Tongue (tissue), 2 donors: ENCODE results near the gene CA10. TPM values are rescaled to one million over a fixed set of nuclear protein-coding genes. Genes with fewer than 3 reads are reported as not detected.

ENCODE experiments used
- DNase-seq: peaks from one replicate; pipeline ENCODE4 v3.0.0-alpha.2; 2015
- total RNA-seq: library from RNA; depleted of rRNA; stranded (reverse); fragments of >200 nt; gene quantifications from one replicate; pipeline ENCODE4 v1.2.3, GENCODE V29; 2014

Gene CA10
- total RNA-seq, 1 donor from 2014 or later: 1.2 TPM

DNA sequence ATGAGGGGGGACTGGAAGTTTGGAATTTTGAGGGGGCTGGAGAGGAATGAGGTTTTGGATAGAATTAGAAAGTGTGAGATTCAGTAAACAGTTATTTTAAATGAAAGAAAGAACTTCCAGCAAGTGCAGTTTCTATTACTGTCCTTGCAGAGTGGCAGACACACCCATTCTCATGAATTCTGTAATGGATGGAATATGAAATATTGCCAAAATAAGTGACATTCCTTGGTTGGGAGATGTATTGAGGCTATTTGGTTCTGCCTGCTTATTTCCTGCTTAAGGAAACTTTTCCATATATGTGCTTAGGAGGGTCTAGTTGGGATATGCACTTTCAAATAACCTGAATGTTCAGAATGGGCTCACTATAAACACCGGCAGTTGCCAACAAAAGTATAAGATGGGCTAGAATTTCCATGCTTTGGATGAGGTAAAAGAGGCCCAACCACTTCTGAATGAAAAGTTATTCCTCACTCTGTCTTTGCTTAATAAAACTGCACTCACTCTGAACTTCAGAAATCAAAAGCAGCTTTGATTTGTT is 434.4 kb downstream of the CA10 start:
- no peak for DNase-seq

DNA sequence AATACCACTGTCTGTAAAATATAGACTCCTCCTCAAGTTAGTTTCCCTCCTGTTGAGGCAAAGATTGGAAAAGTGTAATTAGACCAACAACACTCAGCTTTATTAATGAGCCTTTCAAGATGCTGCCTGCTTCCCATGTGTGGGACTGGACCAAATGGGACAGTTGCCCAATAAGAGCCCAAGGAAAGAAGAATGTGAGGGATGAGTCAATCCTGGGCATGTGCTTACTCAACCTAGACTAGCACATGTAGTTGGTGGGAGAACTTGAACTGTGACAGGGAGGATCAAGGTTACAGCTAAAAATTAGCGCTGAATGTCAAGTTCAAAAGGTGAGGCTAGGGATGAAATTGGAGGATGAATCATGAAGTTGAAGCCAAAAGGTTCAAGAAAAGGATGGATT is 435.5 kb downstream of the CA10 start:
- no peak for DNase-seq

DNA sequence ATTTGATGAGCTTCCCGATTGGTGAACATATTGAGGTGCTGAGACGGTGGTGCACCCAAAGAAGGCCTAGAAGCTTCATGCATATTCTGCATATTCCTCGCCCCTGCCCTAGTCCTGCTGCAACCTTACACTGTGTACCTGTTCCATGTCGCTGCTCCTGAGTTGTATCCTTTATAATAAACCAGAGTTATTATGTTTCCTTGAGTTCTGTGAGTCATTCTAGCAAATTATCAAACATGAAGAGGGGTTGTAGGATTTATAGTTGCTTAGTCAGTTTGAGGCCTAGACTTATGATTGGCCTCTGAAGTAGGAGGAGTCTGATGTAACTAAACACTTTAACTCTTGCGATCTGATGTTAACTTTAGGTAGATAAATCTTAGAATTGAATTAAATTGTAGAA is 436.8 kb downstream of the CA10 start:
- no peak for DNase-seq

DNA sequence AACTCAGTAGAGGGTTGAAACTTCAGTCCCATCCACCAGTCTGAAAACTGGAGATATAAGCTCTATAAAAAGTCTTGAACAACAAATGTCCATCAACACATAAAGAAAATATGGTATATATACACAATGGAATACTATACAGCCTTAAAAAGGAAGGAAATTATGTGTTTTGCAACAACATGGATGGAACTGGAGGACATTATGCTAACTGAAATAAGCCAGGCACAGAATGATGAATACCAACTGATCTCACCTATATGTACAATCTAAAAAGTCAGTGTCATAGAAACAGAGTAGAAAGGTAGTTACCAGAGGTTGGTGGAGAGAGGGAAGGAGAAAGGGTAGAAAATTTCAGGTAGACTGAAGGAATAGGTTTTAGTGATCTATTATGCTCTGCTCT is 438.1 kb downstream of the CA10 start:
- DNase-seq: no peak

DNA sequence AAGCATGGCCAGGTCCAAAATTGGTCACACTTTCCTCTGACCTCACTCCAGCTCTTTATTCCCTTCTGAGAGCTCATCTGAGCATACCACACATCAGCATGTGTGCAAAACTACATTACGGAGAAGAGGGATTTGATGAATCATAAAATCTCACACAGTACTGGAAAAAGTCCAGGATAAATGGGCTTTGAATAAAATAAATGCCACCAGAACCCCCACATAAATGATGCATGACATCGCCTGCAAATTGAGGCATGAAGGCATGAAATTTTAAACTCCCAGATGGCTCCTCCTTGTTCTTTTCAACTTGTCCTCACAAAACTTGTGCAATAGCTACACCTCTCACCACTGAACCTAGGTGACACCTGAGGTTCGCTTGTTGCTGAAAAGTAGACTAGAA is 439.5 kb downstream of the CA10 start:
- DNase-seq: peak; percentile 71

DNA sequence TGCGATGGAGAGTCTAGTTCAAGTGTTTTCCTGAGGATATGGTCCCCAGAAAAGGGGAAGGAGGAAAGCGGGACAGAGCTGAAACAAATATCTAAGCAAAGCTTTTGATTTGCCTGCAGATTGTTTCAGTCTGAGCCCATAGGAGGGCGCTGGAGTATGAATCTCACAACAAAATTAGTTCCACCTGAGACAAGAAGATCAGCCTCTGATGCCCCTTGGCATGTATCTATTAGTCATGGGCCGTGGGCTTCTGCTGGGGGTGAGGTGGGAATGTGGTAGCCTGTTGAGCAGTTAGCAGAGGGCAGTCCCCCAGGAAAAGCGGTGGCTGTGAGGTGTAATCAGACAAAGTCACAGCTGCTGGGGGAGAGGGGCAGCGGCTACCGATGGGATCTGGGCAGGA is 446.9 kb downstream of the CA10 start:
- DNase-seq: no peak

DNA sequence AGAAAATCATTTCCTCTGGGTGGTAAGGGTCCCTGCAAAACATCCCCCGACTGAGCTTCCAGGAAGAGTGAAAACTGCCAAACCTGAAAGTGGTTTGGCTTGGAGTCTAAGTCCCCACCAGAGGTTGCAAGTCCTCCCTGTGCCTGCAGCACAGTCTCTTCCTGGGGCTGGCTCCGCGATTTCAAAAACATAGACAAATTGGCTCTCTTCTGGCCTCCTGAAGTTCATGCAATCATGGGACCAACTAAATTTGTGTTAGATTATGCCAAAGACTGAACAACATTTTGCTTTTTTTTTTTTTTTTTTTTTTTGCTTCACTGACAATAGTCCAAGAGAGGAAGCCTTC is 447.9 kb downstream of the CA10 start:
- DNase-seq: no peak

DNA sequence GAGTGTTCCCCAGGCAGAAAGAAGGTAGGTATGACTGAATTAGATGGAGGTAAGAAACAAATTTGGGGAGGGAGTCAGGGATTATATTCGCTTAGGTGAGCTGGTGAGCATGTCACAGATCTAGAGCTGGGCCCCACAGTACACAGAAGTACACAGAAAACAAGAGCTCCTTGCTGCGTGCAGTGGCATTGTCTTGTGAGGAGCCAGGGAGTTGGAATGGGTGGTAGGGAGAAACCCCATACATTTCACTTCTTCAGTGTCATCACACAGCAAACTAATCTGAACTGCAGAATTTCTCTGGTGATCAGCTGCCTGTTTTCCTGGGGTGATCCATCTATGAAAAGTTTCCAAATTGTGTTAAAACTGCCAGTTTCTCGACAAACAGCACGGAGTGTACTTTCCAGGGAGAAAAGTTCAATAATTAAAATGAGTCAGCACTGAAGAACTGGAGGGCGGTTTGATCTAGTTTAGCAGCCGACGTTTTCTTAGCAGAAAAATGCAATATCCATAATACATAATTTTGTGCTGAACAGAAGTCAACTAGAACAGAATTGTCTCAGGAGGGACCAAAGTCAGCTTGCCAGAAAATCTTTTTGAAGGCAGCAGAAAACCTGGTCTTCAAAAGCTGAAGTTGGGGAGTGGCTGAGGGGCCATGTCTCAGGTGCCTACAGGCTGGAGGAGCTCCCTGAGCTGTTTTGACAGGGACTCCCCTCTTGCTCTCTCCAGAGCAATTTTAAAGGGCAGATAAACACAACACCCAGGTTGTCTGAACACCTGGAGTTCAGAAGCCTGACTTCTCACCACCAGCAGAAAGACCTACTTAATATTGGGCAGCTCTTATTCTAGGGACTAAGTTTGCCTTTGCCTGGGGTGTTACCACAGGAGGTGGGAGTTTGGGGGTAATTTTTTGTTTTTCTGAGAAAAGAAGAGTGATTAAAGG is 448.6 kb downstream of the CA10 start:
- peak; percentile 43 for DNase-seq

DNA sequence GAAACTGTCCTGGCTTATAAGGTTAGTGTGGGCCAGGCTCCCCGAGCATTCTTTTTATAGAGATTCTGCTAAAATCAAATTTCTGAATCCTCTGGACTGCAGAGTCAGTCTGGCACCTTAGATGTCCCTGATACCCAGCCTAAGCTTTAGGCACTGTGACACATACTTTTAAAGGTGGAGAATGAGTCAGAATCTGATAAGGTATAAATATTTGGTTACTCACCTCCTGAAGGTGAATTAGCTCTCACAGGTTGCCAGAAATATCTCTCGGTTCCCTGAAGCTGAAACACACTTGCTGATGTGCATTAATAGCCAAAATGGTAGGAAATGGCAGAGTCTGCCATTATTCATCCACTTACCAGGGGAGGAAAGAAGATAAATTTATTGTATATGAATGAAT is 451.3 kb downstream of the CA10 start:
- no peak for DNase-seq

DNA sequence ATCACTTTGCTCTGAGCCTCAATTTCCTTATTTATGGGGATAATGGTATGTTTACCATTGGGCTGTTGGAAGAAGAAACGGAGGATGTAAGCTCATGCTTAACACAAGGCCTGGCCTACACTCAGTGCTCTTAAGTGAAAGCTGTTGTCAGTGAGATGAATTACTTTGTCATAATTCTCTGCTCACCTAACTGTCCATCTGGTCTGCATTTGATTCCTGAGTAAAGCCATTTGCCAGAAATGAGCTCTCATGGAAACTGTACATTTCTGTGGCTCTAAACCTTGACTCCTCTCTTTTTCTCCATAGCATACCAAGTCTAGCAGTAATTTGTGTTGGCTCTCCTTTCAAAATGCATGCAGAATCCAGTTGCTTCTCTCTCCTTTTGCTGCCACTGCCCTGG is 452.4 kb downstream of the CA10 start:
- DNase-seq: peak; percentile 41

DNA sequence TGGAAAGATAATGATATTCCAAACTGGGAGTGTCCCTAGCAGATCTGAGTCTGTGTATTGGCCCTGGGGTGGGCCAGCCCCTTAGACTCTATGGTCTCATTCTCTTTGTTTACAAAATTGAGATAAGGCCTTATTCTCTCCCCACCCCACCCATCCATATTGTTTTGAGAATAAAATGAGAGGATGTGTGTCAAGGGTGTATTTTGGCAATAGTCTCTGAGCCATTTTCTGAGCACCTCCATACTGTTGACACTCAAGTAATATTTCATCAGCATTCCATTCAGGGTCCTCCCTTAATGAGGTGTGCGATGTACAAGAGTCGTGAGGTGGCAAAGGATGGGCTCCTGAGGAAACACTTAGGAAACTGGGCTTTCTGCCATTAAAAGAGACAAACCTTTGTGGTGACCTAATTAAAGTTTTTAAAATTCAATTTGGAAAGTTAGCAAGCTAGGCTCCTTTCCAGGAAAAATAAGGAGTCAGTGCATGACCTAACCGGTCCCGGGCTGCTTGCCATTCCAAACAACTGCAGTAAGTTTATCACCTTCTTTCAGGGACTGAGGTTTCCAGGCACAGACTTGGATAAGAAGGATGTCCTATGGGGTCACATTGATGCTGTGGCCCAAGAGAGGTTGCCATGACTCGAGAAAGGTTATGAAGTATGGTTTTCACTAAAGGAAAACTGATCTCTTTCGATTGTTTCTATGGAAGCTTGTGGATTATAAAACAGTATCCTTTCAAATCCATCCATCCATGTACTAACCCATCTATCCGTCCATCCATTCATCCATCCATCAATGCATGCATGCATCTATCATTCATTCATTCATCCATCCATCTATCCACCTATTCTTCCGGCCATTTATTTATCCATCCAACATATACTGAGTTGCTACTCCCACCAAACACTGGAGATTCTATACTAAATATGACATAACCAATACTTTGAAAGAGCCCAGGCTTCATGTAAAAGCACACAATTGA is 454.9 kb downstream of the CA10 start:
- DNase-seq: peak; percentile 52

DNA sequence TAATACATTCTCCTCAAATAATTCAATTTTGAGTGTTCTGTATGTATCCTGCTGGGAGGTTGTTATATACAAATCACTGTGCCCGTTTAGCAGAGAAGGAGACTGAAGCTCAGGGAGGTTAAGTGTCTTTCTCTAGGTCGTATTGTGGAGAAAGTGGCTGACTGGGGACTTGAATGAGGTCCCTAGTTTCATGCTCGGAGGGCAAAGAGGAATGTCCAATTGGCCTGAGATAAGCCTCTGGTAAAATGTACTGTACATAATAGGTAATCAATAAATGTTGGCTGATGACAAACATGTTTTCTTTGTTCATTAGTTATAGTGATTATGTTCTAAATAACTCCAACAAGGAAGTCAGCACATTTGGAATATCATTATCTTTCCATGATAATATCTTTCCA is 455.6 kb downstream of the CA10 start:
- DNase-seq: no peak

DNA sequence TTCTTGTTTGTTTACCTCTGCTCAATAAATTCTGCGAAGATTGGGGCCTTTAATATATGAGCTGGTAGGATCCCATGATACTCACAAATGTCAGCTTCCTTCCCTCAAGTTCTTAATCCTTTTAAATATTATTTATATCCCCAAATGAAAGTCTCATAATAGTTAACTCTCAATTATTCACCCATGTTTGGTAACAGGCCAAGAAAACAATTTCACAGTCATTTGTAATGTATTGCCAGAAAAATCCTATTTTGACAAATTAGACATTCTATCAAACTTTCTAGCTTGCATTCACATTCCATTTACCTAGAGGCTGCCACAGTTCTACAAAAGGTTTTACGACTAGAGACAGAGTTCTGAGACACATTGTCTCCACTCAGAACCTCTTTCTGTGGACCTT is 457.0 kb downstream of the CA10 start:
- no peak for DNase-seq

DNA sequence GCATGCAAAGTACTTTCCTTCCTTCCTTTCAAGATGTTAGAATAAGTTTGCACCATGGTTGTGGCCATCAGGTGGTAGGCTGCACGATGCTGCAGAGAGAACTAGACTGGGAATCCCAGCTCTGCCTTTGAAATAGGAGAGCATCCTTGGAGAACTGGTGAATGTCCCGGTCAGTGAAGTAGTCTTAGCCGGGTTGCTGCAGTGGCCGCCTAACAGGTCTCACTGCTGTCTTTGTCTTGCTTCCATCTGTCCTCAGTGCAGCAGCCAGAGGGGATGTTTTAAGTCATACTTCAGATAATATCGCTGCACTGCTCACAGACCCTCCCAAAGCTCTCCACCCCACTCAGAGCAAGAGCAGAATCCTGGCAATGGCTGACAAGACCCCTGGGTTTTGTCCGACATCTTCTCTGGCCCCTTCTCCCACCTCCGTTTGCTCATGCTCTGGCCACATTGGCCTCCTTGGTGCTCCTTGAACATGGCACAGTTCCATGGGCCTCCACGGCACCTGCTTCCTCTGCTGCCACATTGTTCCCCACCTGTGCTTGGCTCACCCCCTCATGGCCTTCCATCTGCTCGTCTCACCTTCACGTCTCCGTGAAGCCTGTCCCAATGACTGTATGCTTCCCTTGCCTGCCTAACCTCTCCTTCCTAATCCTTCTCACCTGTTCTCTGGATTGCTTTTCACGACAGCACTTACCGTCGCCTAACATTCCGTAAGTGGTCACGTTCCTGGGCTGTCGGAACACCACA is 458.3 kb downstream of the CA10 start:
- no peak for DNase-seq

DNA sequence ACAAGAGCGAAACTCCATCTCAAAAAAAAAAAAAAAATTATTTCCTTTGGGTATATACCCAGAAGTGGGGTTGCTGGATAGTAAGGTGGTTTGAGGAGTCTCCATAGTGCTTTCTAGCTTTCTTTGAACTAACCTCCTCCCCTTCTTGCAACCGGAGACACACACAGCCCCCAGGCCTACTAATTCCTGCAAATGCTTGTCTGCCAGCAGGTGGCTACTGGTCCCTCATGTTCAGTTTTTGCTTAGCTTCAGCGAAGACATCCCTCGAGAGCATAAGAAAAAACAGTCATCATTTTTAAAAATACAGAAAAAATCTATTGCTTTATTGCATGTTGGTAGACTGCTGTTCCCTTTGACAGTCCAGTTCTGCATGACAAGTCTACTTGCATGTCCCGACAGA is 459.2 kb downstream of the CA10 start:
- no peak for DNase-seq

DNA sequence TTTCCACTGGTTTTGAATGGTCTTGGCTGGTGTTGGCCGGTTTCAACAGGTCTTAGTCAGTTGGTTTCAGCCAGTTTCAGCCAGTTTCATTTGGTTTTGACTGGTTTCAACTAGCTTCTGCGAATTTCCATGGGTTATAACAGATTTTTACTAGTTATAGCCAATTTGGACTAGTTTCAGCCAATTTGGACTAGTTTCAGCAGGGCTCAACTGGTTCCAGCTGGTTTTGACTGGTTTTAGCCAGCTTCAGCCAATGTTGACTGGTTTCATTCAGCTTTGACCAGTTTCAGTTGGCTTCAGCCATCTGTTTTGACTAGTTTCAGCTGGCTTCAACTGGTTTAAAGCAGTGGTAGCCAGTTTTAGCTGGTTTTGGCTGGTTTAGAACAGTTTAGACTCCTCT is 465.6 kb downstream of the CA10 start:
- no peak for DNase-seq

DNA sequence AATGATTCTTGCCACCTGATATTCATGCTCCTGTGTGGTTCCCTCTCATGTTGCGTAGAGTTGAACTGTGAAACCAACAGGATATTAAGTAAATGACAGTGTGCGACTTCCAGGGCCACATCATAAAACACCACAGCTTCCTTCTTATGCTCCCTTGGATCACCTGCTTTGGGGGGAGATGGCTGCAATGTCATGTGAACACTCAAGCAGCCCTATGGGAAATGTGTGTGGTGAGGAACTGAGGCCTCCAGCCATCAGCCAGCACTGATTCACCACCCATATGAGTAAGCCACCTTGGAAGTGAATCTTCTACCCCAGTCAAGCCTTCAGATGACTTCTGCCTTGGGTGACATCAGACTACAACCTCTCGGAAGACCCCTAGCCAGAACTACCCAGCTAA is 470.6 kb downstream of the CA10 start:
- DNase-seq: no peak

DNA sequence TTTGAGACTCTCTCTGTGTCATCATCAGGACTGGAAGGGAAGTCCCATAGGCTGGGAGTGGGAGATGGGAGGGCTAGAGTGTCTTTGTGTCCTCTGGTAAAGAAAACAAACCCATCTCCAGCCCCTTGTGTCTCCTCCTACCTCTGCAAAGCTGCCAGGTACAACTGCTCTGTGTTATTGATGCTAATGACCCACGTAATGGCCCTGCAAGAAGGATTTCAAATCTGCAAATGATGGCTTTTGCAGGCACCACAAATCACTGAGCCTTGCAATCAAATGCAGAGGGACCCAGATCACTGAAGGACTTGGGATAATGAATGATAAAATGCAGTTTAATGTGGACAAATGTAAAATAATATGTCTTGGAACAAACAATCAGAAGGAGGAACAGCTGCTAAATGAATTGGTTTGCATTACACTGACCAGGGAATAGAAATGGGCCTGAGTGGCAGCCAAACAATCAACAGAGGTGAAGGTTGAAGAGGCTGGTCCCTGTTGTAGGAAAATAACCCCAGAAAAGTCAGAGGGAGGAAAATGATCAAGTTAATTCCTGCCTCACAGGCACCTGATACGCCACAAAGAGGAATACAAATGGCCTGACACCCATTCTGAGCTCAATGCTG is 473.1 kb downstream of the CA10 start:
- peak; percentile 32 for DNase-seq

DNA sequence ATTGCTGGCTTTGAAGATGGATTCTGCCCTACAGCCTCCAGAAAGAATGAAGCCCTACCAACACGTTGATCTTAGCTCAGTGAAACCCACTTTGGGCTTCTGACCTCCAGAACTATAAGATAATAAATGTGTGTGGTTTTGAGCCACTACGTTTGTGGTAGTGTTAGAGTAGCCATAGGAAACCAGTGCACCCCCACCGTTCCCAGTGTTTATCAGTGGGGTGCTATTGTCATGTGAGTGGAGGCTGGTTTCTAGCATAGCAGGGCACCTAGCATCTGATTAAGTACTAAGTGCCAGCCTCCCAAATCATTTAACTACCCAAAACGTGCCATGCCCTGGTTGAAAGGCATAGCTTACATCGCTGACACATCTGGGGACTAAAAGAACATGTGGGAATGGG is 474.3 kb downstream of the CA10 start:
- no peak for DNase-seq

DNA sequence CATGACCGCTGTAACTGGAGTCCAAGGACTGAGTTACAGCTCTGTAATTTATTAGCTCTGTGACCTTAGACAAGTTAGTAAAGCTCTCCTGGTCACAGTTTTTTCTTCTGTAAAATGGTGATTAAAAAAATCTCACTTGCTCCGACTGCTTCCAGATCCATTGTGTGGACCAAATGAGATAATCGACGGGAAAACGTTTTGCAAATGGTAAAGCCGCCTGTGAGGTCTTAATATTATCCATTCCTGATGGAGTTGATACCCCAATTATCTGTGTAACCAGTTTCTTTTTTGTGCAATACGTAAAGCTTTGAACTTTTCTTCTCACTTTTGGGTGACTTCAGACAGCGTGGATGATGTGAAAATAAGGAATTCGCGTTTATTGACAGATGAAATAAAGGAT is 475.2 kb downstream of the CA10 start:
- no peak for DNase-seq

DNA sequence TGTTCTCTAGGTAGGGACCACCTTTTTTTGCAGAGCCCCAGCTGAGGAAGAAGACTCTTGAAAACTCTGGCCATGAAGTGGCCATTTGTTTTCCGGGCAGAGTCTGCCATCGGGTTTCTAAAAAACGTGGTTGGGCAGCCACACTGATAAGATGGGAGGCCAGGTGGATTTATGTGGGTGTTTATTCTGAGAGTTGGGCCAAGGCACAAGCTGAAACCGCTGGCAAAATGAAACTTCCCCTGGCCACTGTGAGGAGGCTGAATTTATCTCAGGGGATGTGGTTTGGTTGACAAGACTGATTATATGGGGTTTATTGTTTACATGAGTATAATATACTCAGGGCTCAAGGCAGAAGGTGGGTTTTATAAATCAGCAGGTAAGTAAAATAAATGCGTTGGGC is 476.4 kb downstream of the CA10 start:
- DNase-seq: no peak

DNA sequence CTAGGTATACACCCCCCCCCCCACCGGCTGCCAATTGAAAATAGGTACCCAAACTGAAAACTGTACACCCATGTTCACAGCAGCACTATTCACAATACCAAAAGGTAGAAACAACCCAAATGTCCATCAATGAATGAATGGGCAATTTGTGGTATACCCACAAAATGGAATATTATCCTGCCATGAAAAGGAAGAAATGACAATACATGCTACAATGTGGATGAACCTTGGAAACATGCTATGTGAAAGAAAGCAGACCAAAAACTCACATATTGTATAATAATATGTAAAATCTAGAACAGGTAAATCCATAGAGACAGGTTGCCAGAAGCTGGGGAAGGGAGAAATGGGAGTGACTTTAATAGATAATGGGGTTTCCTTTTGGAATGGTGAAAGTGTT is 480.6 kb downstream of the CA10 start:
- no peak for DNase-seq
